HFFc6 (cell line): ENCODE data around the gene PACRGL. TPM values are rescaled to one million over a fixed set of nuclear protein-coding genes. Genes with fewer than 3 reads are reported as not detected.
A peak's percentile ranks its signal among the peaks of the same experiment; 100 is the strongest.

Experiments
- DNase-seq: peaks from one replicate; pipeline ENCODE4 v3.0.0-alpha.2; 2018
- H3K27ac Mint-ChIP-seq: 2 replicates; pipeline ENCODE4 v1.8.0; 2020; ENCODE audit warnings: mild to moderate bottlenecking, mixed read lengths
- H3K27me3 Mint-ChIP-seq: 2 replicates; pipeline ENCODE4 v1.8.0; 2021; ENCODE audit warnings: mild to moderate bottlenecking, moderate library complexity, mixed read lengths; ENCODE audit not compliant: insufficient read depth
- H3K36me3 Mint-ChIP-seq: 2 replicates; pipeline ENCODE4 v1.8.0; 2021; ENCODE audit warnings: low read depth, mixed read lengths
- H3K4me1 Mint-ChIP-seq: 2 replicates; pipeline ENCODE4 v1.8.0; 2020; ENCODE audit warnings: low read depth, mixed read lengths
- H3K4me3 Mint-ChIP-seq: 2 replicates; pipeline ENCODE4 v1.8.0; 2020; ENCODE audit warnings: mild to moderate bottlenecking, moderate library complexity, mixed read lengths
- H3K9me3 Mint-ChIP-seq: 2 replicates; pipeline ENCODE4 v1.8.0; 2020; ENCODE audit warnings: mild to moderate bottlenecking, mixed read lengths
- total RNA-seq, 6 experiments: library from RNA; stranded (reverse); fragmentation: NEBNext Ultra II Directional; extraction: Animal tissue kit (Norgen Biotek cat#: 25700); gene quantifications; 2 replicates in 1 of 6; 3 replicates in 5 of 6; pipeline ENCODE4 v1.2.3, GENCODE V29; 2021
- TF ChIP-seq, protein P1 (sequence below): fragments of 200-600 bp; sonication (generic); IDR thresholded peaks from 2 replicates; pipeline ENCODE4 v1.5.0; 2021; ENCODE audit warnings: antibody characterized with exemption, mild to moderate bottlenecking

Gene PACRGL
- total RNA-seq, 6 experiments from 2014 or later, result 9.6 to 12.6 (median 10.5) TPM

DNA sequence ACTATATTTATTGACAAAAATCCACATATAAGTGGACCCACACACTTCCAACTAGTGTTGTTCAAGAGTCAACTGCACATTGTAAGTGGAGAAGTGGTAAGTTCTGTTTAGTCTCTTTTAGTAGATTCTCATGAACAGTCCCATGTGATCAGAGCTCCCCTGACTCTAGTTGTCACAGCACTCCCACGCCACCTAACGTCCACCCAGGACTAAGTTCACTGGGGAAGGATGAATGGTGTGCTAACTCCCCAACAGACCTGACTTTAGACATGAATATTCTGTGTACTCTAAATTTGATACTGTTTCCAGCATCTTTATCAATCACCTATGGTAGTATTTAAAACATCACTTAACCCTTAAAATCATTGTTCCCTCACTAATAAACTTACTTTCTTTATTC, 59.8 kb downstream of the PACRGL start:
- DNase-seq, result no peak
- no peaks in the 10 kb centered on the region for H3K9me3 Mint-ChIP-seq

GRCh38 chr4:20761382-20761781, 61.1 kb downstream of the PACRGL start:
- H3K27me3 Mint-ChIP-seq, result no peaks in the 10 kb centered on the region
- no peaks in the 10 kb centered on the region for H3K36me3 Mint-ChIP-seq
- no peak for DNase-seq
- no peak overlapping the region for H3K27ac Mint-ChIP-seq
- no peaks in the 10 kb centered on the region for H3K9me3 Mint-ChIP-seq
- H3K4me3 Mint-ChIP-seq, result no peak overlapping the region
- TF ChIP-seq, protein P1, sequence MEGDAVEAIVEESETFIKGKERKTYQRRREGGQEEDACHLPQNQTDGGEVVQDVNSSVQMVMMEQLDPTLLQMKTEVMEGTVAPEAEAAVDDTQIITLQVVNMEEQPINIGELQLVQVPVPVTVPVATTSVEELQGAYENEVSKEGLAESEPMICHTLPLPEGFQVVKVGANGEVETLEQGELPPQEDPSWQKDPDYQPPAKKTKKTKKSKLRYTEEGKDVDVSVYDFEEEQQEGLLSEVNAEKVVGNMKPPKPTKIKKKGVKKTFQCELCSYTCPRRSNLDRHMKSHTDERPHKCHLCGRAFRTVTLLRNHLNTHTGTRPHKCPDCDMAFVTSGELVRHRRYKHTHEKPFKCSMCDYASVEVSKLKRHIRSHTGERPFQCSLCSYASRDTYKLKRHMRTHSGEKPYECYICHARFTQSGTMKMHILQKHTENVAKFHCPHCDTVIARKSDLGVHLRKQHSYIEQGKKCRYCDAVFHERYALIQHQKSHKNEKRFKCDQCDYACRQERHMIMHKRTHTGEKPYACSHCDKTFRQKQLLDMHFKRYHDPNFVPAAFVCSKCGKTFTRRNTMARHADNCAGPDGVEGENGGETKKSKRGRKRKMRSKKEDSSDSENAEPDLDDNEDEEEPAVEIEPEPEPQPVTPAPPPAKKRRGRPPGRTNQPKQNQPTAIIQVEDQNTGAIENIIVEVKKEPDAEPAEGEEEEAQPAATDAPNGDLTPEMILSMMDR, result no peak
- H3K4me1 Mint-ChIP-seq, result peaks cover 5% of the 10 kb centered on the region; the same call in 1 of the 2 replicates

More for the DNA sequence above, 59.8 kb downstream of the PACRGL start:
- Mint-ChIP-seq H3K4me3 (no peak overlapping the region), H3K36me3 (no peaks in the 10 kb centered on the region), H3K4me1 (peaks cover 5% of the 10 kb centered on the region; the same call in 1 of the 2 replicates), H3K27ac (no peak overlapping the region), H3K27me3 (no peaks in the 10 kb centered on the region)
- TF ChIP-seq, protein P1, result peak; percentile 11; the same call in 1 of the 2 replicates

- H3K4me3 Mint-ChIP-seq, result no peak overlapping the region
- DNase-seq, result no peak
- no peak overlapping the region for H3K27ac Mint-ChIP-seq
- TF ChIP-seq, protein P1, result no peak
- H3K9me3 Mint-ChIP-seq, result no peaks in the 10 kb centered on the region
- H3K4me1 Mint-ChIP-seq, result peaks cover 5% of the 10 kb centered on the region; the same call in 1 of the 2 replicates
- H3K36me3 Mint-ChIP-seq, result no peaks in the 10 kb centered on the region
- no peaks in the 10 kb centered on the region for H3K27me3 Mint-ChIP-seq
These were observed 61.6 kb downstream of the PACRGL start for GRCh38 chr4:20761826-20762225.

- TF ChIP-seq, protein P1, result no peak
- H3K36me3 Mint-ChIP-seq, result no peaks in the 10 kb centered on the region
- no peaks in the 10 kb centered on the region for H3K27me3 Mint-ChIP-seq
- H3K27ac Mint-ChIP-seq, result no peak overlapping the region
- peaks cover 5% of the 10 kb centered on the region; the same call in 1 of the 2 replicates for H3K4me1 Mint-ChIP-seq
- no peak for DNase-seq
- no peak overlapping the region for H3K4me3 Mint-ChIP-seq
- no peaks in the 10 kb centered on the region for H3K9me3 Mint-ChIP-seq
These were observed 64.2 kb downstream of the PACRGL start for GRCh38 chr4:20764366-20764992.

DNA sequence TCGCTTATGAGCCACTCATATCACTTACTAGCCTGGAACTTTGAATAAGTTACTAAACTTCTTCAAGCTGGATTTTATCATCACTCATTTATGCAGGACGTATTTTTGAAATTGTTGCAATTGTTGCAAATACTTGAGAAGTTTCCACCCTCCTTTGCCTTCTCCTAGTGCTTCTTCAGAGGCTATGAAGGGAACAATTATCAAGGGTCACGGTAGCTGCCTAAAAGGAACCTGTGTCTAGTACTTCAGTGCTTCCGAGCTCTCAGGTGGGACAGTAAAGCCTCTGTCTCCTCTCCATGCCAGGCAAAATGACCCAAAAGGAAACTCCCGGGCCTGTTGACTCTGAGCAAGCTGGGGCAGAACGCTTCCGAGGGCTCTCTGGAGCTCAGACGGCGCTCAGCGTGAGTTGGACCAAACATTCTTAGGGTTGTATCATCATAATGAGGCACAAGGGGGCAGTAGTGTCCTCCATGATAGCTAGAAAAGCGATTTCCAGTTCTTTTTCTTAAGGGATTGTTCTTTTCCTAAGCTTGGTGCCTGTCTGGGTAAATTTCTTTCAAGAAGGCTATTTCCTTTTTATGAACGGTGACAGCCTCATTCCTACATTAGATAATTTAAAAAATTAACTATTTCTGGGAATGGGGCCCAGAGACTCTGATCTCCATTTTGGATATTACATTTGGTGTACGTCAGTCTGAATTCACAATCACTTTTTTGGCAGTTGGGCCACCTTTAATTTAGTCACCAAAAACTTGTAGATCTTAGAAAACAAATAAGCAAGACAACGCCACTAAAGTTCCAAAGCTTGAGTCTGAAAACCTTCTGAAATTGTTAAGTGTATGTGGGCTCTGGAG, 73.1 kb downstream of the PACRGL start:
- TF ChIP-seq, protein P1, result peak; percentile 89
- peak; percentile 49 for DNase-seq
- Mint-ChIP-seq H3K27ac (no peak overlapping the region), H3K9me3 (no peaks in the 10 kb centered on the region), H3K27me3 (no peaks in the 10 kb centered on the region; the same call in 1 of the 2 replicates), H3K4me1 (no peaks in the 10 kb centered on the region), H3K36me3 (no peaks in the 10 kb centered on the region), H3K4me3 (peak overlapping the region; percentile 51; the same call in 1 of the 2 replicates)
